NCI-H2171 (cell line): ENCODE measurements around the gene OLFML1.

Source experiments
- DNase-seq: peaks from one replicate; lab custom pipeline; 2025; lab: John Stamatoyannopoulos, UW

OLFML1 gene

DNA sequence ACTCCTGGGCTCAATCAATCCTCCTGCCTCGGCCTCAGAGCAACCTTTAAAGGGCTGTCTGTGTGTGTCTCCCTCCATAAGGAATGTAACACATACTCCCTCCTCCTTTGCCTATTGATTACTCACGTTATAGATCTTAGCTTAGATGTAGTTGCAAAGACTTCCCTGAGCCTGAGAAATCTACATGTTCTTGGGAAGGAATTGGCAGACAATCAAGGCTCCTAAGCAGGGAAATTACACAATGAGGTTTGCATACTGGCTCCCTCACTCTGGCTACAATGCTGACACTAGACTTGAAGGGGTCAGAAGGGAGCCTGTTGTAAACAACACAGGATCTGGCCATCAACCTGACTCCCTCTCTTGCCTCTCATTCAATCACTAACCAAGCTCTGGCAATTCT is 5.2 kb upstream of the OLFML1 start:
- DNase-seq: no peak

GRCh38 chr11:7484131-7484530 is 1.2 kb upstream of the OLFML1 start:
- DNase-seq: no peak

DNA sequence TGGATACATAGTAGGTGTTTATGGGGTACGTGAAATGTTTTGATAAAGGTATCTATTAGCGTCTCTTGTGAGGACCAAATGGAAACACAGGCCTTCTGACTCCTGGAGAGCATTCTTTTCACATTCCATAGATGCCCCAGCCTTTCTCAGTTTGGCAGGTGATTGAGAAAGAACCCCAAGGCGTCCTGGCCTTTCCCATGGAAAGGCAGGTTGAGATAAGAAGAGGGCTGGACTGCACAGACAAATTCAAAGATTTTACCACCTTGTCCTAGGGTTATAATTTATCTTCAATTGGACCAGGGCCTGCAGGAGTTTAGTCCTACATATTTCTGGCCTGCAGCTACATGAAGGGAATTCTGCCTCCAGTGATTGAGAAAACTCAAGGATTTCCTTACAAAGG is 661 bp upstream of the OLFML1 start:
- DNase-seq: no peak

GRCh38 chr11:7486098-7486780 is 933 bp downstream of the OLFML1 start:
- no peak for DNase-seq

- DNase-seq: no peak
Measured at GRCh38 chr11:7486781-7487140, 1.5 kb downstream of the OLFML1 start.

- no peak for DNase-seq
Measured at GRCh38 chr11:7487360-7487759, 2.1 kb downstream of the OLFML1 start.

DNA sequence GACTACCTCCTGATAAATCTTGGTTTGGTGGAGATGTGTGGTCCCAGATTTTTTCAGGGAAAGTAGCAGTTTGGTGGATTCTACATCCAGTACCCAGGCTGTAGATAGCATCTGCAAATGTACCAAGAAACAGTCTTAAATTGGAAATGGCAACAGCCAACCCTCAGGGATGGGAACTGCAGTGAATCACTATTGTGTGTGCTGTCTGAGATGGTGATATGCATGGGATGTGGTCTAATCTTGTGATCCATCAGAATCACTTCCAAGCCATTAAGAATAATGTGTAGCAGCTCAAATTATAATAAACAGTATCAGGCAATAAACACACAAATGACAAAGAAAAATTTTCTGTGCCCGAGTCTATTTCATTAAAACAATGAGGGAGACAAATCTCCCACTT is 3.4 kb downstream of the OLFML1 start:
- no peak for DNase-seq

- DNase-seq: no peak
Measured at GRCh38 chr11:7489376-7489775, 4.1 kb downstream of the OLFML1 start.

DNA sequence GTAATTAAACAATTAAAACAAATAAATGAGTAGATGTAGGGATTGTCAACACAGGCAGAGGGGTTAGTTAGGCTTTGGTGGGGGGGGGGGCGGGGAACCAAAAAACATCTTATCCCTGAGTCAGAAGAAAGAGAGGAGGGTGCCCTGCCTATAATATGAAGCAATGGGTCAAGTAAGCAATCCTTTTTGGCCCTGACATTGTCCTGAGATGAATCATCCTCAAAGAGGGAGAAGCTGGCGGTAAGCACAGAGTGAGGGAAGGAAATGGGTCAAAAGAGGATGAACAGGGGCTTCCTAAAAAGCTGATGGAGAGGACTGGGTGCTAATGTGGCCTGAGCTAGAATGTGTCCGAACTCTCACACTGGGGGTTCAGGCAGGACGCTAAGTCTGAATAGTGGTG is 4.7 kb downstream of the OLFML1 start:
- DNase-seq: no peak

GRCh38 chr11:7490535-7490934 is 5.2 kb downstream of the OLFML1 start:
- no peak for DNase-seq

GRCh38 chr11:7492253-7492652 is 6.9 kb downstream of the OLFML1 start:
- no peak for DNase-seq

GRCh38 chr11:7493670-7494069 is 8.4 kb downstream of the OLFML1 start:
- DNase-seq: no peak

- DNase-seq: no peak
Measured at GRCh38 chr11:7494086-7494745, 8.9 kb downstream of the OLFML1 start.

- no peak for DNase-seq
Measured at GRCh38 chr11:7495882-7496551, 10.7 kb downstream of the OLFML1 start.

DNA sequence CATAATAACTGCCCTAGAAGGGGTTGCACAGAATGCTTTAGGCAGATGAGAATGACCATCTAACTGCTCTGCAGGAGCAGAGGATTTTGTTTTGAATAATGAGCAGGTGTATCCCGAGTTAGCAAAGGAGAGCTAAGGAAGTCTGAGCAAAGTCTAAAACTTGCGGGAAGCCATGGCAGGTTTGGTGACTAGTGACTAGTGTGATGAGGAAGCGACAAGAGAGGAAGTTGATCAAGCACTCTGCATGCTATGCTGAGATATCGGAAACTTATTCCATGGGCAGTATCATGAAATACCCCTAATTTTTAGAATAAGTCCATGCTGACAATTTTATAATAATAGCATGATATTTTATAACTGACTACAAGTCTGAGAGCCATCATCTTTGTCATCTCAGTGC is 12.9 kb downstream of the OLFML1 start:
- no peak for DNase-seq

- DNase-seq: no peak
Measured at GRCh38 chr11:7499081-7499480, 13.8 kb downstream of the OLFML1 start.

GRCh38 chr11:7500251-7500650 is 14.9 kb downstream of the OLFML1 start:
- DNase-seq: no peak

- no peak for DNase-seq
Measured at GRCh38 chr11:7501251-7501650, 15.9 kb downstream of the OLFML1 start.

DNA sequence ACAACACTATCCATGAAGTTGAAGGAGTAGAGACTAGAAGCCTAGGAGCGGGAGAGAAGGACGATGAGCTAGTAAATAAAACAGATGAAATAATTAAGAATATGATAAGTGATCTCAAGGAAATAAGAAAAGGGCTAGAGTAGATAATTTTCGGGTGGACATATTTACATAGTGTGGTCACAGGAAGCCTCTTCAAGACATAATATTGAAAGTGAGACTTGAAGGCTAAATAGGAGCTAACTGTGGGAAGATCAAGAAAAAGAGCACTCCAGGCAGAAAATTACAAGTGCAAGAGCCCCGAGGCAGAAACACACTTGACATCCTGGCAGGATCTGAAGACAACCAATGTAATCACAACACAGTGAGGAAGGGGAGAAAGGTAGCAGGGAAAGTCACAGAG is 16.6 kb downstream of the OLFML1 start:
- no peak for DNase-seq

GRCh38 chr11:7506243-7506642 is 20.9 kb downstream of the OLFML1 start:
- no peak for DNase-seq

- DNase-seq: no peak
Measured at GRCh38 chr11:7508087-7508486, 22.8 kb downstream of the OLFML1 start.

DNA sequence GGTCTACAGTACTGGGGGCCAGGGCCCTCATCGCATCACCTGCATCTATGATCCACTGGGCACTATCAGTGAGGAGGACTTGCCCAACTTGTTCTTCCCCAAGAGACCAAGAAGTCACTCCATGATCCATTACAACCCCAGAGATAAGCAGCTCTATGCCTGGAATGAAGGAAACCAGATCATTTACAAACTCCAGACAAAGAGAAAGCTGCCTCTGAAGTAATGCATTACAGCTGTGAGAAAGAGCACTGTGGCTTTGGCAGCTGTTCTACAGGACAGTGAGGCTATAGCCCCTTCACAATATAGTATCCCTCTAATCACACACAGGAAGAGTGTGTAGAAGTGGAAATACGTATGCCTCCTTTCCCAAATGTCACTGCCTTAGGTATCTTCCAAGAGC is 24.7 kb downstream of the OLFML1 start:
- no peak for DNase-seq

DNA sequence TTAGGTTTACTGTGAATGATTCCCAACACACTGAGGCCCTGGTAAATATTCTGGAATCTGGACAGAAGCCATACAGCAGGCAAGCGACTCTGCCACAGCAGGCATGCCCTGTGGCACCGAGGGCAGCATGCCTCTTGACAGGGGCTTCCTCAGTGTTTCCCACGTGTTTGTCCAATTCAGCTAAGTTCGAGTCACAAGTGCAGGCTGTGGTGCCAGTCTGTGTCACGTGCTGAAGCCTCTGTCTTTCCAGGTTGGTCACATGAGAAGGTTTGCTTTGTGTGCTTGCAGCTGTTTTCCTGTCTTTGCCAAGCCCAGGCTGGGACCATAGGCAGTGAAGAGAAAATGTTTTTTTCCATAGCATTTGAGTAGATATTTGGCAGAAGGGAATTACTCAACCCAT is 26.1 kb downstream of the OLFML1 start:
- DNase-seq: no peak
